HK-2 (cell line): ENCODE measurements around the gene PSME1.

Experiments used
- DNase-seq: peaks from one replicate; pipeline ENCODE4 v3.0.0-alpha.2; 2018; ENCODE audit not compliant: unreplicated experiment

The PSME1 gene

DNA sequence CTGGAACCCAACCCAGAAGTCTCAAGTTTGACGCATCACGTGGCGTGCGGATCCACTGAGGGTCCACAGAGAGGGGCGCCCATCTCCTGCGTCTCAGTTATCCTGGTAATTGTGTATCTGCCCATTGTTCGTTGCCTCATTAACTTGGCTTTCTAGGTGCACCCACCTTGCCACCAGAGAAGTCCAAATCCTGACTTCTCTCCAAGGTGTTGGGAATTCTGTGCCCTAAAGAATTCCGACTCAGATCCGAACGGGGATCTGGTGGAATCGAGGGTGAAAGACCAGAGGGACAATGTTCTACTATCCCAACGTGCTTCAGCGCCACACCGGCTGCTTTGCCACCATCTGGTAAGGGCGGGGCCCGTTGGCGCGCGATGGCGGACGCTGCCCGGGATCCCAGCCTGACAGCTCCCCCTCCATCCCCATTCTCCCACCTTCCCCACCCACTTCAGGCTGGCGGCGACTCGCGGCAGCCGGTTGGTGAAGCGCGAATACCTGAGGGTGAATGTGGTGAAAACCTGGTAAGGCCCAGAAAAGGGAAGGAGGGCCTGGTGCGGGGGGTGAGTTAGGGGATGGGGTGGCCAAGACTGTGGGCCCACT, 36.4 kb downstream of the PSME1 start:
- DNase-seq = no peak

DNA sequence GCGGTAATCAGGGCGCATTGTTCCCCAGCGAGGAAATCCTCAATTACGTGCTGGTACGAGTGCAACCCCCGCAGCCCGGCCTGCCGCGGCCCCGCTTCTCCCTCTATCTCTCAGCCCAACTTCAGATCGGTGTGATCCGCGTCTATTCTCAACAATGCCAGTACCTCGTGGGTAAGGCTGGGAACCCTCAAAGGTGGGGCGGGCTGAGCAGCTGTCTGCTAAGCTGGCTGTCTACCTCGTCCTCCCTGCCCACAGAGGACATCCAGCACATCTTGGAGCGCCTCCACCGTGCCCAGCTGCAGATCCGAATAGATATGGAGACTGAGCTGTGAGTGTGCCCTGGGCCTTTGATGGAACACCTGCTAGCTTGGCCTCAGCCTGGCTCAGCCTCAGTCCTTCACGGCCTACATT, 36.9 kb downstream of the PSME1 start:
- DNase-seq = no peak

DNA sequence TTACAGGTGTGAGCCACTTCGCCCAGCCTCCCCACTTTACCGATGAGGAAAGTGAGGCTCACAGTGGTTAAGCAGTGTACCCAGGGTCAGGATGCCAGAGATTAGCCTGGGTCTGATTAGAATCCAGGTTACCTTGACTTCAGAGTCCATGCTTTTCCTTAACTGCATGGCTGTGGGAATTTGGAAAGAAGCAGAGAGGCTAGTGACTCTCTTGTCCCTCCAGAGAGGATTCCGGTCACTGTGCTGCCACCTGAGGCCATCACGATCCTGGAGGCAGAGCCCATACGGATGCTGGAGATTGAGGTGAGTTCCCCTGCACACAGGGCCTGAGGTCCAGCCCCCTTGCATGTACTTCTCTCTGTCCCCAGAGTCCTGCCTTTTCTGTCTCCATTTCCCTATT, 40.6 kb downstream of the PSME1 start:
- no peak for DNase-seq

DNA sequence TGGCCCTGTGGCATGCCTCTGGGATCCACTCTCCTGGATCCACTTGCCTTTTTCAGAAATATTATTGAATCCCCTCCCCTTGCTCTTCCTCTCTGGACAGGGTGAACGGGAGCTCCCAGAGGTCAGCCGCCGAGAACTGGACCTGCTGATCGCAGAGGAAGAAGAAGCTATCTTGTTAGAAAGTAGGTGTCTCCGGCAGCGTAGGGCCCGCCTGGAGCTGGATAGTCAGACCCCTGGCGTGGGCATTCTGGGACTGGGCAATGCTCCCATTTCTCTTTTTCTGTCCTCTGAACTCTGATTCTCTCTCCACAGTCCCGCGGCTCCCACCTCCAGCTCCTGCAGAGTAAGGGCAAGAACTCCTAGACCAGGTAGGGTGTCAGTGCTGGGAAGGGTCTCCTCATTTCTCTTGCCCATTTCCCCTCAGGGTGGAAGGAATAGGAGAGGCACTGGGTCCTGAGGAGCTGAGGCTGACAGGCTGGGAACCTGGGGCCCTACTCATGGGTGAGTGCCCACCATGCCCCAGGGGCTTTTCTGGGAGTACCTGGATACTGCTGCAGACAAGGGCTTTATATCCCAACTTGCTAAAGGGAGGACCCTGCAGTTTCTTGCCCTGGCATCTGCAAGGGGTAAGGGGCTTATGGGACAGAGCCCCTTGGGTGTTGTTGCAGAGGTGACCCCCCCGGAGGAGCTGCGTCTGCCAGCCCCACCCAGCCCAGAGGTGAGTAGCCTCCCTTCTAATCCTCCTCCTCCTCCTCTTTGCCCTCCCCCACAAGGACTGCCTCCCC, 41.2 kb downstream of the PSME1 start:
- DNase-seq = no peak

DNA sequence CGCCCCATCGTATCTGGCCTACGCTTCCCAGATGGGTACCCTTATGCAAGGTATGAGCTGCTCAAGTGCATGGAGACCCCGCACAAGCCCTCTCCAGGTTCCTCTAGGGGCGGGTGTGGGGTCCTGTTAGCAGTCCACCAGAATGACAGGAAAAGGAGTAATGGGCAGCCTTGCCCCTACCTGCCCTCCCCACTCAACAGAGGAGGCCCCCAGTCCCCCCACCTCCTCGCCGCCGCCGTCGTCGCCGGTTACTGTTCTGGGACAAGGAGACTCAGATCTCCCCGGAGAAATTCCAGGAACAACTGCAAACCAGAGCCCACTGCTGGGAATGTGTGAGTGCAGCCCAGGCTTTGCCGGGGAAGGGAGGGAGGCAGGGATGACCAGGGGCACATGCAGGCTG, 41.9 kb downstream of the PSME1 start:
- no peak for DNase-seq

DNA sequence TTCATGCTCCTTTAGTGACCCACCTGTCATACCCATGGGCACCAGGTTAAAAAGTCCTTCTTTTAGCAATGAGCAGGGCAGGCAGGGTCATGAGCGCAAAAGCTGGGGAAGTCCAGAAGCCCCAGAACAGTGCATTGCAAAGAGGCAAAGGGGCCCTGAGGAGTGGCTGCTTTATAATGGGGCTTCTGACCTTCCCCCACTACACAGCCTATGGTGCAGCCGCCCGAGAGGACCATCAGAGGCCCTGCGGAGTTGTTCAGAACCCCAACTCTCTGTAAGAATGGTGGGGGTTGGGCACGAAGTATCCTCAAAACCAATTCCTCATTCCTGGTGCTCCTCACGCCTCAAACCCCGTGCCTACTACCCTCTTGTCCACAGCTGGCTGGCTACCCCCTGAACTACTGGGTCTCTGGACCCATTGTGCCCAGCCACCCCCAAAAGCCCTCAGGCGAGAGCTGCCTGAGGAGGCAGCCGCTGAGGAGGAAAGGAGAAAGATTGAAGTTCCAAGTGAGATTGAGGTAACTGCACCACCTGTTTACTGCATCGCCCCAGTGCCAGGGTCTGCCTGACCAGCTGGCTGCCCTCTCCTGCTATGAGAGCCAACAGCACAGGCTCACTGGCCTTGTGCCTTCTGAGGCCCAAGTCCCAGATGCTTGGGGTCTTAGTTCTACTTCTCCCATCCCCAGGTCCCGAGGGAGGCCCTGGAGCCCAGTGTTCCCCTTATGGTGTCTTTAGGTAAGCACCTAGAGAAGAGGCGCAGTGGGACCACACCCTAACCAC, 42.6 kb downstream of the PSME1 start:
- DNase-seq = no peak

DNA sequence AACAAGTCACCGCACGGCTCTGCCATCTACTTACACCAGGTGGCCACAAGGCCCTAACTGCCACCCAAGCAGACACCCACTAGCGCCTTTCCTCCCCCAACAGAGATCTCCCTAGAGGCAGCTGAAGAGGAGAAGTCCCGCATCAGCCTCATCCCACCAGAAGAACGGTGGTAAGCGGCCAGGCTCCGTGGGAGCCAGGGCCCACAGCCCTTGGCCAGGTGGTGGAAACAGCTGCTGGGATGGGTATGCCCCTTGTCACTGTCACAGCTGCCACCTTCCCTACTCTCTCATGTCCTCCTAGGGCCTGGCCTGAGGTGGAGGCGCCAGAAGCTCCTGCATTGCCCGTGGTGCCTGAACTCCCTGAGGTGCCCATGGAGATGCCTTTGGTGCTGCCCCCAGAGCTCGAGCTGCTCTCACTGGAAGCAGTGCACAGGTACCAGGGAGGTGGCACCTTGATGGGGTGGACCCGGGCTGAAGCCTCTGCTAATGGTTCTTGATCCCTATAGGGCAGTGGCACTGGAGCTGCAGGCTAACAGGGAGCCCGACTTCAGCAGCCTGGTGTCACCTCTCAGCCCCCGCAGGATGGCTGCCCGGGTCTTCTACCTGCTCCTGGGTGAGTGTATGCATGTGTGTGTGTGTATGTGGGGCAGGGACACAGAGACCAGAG, 43.4 kb downstream of the PSME1 start:
- DNase-seq = no peak

DNA sequence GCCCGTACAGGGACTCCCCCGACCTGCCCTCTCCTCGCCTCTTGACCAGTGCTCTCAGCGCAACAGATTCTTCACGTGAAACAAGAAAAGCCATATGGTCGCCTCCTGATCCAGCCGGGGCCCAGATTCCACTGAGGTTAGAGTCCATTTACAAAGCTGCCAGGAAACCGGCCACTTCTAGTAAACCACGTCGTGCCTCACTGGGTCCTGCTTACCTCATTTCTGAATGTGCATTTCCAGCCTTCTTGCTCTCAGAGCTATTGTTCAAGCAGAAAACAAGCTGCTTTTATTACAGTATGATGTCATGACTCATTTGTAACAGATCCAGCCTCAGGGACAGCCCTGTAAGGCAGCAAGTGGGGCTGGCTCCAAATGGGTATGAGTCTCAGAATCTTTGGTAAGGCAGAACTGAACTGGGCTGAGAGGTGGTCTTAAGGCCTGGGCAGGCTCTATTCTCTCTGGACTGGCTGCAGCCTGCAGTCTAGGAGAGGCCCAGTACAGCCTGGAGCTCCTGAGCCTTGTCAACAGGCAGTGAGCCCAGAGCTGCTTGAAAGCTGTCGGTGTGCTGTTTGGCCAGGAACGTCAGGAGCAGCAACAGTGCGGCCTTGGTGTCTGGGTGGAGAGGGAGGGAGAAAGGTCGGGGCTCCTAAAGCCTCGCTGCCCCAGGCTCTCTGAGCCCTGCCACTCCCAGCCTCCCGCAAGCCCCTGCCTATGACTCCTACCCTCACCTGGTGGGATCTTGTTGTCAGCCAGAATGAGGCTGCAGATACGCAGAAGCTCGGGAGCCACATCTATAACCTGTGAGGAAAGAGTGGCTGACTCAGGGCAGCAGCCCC, 44.2 kb downstream of the PSME1 start:
- peak; percentile 65 for DNase-seq

DNA sequence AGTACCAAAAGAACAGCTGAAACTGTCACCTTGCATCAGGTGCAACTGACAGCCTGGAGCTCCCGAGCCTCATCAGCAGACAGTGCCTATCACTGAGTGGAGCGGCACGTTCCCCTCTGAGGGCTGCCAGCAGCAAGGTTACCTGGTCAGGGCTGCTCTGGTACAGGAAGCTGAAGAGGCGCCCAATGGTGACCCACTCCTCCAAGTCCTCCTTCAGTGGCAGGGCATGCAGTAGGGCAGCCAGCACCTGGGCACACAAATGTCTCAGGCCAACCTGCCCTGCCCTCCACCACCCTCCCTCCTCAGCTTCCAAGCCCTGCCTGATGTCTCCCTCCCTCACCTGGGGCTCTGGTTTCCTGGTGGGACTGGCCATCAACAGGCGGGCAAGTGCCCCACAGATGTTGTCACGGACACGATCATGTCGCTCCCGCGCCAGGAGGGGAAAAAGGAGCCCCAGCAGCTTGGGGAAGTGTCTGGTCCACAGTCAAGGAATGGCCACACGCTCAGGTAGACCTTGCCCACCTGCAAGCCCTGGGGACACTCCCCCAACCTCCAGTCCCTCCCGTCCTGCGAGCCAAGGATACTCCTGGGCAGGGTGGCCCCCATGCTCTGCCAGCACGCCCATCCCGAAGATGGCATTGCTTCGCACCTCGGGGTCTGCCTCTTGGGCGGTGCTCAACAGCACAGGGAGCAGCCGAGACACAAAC, 45.5 kb downstream of the PSME1 start:
- DNase-seq = no peak

DNA sequence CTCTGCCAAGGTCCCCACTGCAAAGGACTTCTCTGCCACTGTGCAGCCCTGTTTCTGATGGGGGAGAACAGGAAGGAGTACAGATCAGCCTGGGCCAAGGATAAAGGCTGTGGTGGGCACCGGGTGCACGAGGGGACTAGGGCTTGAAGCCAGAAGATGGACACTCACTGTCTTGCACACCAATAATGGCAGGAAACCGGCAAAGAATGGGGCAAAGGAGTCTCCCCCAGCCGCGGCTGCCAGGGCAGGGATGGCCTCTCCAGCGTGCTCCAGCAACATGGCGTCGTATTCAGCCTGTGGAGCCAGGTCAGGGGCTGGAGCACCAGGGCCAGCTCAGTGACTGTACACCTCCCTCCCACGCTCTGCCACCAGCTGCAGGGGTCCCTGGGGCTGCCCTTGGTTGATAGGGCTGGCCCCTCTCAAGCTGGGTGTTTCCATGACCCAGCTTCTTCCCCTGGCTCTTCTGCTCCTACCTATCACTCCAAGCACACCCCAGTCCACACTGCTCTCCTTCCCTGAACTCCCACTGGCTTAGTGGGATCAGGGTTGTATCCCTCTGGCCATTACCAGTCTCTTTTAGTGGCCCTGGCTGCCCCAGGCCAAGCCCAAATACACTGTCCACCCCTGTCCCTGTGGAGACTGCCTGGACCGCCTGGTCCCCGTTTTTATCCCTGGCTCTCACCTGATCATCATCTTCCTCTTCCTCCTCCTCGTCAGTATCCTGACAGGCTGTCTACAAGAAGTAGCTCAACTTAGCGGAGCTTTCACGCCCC, 46.3 kb downstream of the PSME1 start:
- DNase-seq = no peak

DNA sequence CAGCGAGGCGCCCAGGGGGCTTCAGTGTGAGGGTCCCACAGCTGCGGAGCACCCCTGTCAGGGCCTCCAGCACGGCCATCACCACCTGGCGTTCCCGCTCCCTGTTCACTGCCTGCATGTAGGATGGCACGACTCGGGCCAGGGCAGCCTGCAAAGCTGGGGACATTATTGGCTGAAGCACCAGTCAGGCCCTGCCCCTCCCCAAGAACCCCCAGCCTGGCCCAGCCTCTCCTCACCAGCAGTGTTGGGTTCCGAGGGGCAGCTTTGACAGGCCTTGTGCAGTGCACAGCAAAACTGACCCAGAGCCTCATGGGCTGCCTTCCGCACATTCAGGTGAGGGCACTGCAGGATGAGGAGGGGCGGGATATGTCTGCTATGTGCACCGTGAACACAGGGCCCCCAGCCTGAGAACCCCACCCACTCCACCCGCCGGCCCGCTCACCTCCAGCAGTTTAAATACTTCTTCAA, 47.1 kb downstream of the PSME1 start:
- DNase-seq = no peak

DNA sequence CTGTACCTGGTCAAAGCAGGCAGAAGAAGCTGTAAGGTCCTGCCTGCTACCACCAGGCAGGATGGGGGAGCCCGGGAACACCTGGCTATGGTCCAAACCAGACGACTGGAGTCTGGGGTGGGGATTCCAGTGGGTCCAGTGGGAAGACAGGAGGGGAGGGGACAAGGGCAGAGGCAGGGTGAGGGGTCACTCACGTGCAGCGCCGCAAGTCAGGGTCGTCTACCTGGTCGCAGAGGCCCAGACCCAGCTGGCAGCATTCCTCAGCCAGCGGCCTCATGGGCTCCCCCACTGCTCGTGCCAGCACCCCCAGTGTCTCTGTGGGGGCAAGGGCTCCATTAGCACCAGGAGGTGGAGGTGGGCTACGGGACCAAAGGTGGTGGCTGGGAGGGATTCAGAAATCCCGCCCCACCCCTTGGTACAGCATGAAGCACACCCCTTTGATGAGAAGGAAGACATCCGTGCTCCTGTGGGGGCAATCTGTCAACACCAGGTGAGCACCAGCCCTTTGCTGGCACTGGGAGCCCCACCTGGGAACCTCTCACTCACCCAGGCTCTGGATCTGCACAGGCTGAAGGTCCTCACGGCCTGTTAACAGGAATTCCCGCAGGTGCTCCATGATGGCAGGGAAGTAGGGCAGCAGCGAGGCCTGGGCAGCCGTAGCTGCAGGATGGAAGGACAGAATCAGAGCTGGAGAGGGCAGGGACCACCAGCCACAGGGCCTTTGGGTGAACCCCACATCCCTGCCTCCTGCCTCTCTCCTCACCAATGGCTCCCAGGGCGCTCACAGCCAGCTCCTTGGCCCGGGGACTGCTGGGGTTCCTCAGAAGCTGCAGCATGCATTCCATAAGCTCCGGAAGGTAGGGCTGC, 48.3 kb downstream of the PSME1 start:
- DNase-seq = no peak

DNA sequence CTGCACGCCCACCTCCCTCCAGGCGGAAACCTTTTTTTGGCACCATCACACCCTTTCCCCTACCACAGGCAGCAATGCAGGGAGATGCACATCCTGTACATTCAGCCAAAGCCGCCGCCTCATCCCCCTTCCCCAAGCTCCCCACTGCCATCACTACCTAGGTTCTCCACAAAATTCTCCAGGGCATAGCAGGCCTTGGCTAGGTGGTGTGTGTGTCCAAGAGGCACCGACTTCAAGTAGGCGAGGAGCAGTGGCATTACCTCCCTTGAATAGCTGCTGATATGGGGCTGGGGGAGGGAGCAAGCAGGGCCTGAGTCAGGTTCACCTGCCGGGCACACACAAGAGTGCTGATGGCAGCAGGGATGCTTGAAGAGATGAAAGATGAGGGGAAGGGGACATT, 49.0 kb downstream of the PSME1 start:
- no peak for DNase-seq

DNA sequence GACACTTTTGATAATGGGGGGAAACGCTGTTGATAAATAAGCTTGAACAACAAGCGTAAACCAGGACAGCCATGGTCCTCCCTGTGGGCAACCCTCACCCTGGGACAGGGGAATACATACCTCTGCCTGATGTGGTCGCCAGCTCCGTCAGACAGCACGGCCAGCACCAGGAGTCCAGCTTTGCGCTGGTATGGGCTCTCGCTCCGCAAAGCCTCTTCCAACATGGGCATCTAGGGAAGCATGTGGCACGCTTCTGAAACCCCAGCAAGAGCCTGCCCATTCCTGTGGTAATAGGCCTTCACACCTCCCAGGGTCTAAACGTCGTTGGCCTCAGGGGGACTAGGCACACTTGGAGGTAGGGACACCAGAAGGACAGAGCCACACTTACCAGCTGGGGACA, 49.7 kb downstream of the PSME1 start:
- no peak for DNase-seq

DNA sequence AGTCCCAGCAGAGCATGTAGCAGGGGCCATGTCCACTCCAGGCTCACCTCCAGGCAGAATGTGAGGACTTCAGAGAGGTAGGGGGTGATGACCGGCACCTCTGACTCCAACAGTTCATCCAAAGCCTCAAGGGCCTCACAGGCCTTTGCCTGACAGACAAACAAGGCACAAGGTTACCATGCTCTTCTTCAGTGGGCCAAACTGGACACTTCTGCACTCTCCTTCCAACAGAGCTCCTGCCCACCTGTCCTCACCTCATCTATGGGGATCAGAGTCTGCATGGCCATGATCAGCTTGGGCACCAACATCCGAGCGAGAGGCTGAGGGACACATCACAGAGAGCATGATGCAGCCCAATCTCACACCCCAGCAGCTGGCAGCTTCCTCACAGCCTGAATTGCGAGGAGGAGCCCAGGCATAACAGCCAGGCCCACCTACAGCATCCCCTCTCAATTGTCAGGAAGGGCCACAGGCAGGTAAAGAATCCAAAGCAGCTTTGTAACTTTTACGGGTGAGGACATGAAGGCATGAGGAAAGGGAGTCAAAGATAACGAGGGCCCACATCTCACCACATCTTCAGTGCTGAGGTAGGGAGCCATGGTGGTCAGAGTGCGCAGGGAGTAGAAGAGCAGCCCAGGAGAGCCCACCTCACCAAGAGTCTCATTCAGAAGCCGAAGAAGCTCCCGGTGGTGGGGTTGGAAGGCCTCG, 51.0 kb downstream of the PSME1 start:
- DNase-seq = no peak

DNA sequence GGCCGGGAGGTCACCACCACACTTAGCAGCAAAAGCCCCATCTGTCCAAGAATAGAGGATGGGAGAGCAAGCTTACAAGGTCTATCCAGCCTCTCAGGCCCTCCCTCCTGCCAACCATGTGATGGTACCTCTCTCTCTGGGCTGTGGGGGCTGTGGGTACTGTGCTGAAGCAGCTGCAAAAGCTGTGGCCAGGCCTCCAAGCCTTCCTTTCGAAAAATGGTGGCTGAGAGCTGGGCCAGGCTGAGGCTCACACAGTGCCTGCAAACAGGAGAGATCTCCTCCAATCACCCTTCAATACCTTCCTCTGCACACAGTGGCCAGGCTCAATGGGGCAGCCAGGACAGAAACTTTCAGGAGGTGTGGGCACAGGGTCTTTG, 51.5 kb downstream of the PSME1 start:
- DNase-seq = no peak
